WERI-Rb-1 (cell line): ENCODE measurements around the gene DGCR6L.

Source experiments
- DNase-seq: peaks from one replicate; pipeline ENCODE4 v3.0.0-alpha.2; 2020
- H3K27ac ChIP-seq: fragments of 250-450 bp; sonication (Bioruptor Pico); 2 replicates; pipeline ENCODE4 v1.5.1; 2020; ENCODE audit warnings: mild to moderate bottlenecking, moderate library complexity
- H3K27me3 ChIP-seq: fragments of 250-450 bp; sonication (Bioruptor Pico); 2 replicates; pipeline ENCODE4 v1.5.1; 2021; ENCODE audit warnings: mild to moderate bottlenecking, low read depth, moderate library complexity; ENCODE audit not compliant: insufficient read depth, severe bottlenecking
- H3K36me3 ChIP-seq: fragments of 250-450 bp; sonication (Bioruptor Pico); 2 replicates; pipeline ENCODE4 v1.5.1; 2020; ENCODE audit warnings: mild to moderate bottlenecking, moderate library complexity
- H3K4me3 ChIP-seq: 2 replicates; pipeline ENCODE4 v1.5.1; 2011; ENCODE audit warnings: low read depth, mild to moderate bottlenecking, control low read depth, low read length
- H3K9me3 ChIP-seq: fragments of 250-450 bp; sonication (Bioruptor Pico); 2 replicates; pipeline ENCODE4 v1.5.1; 2021; ENCODE audit warnings: mild to moderate bottlenecking, moderate library complexity; ENCODE audit not compliant: severe bottlenecking
- CTCF ChIP-seq: IDR thresholded peaks from 2 replicates; pipeline ENCODE4 v1.5.1; 2011; ENCODE audit warnings: low read depth, mild to moderate bottlenecking, control low read depth, inconsistent platforms, low read length

Gene DGCR6L

GRCh38 chr22:20295262-20296064, 24.4 kb downstream of the DGCR6L start:
- Histone ChIP-seq H3K9me3 (no peaks in the 10 kb centered on the region), H3K4me3 (no peak overlapping the region), H3K27me3 (no peaks in the 10 kb centered on the region), H3K36me3 (no peaks in the 10 kb centered on the region), H3K27ac (no peak overlapping the region)
- DNase-seq, result no peak
- no peak for TF ChIP-seq CTCF

- no peak for TF ChIP-seq CTCF
- Histone ChIP-seq H3K27ac (no peak overlapping the region), H3K9me3 (no peaks in the 10 kb centered on the region), H3K4me3 (no peak overlapping the region), H3K27me3 (no peaks in the 10 kb centered on the region), H3K36me3 (no peaks in the 10 kb centered on the region)
- DNase-seq, result no peak
Measured at GRCh38 chr22:20292673-20293232, 27.1 kb downstream of the DGCR6L start.

- no peaks in the 10 kb centered on the region for H3K36me3 ChIP-seq
- DNase-seq, result no peak
- H3K27me3 ChIP-seq, result no peaks in the 10 kb centered on the region
- H3K27ac ChIP-seq, result no peak overlapping the region
- H3K9me3 ChIP-seq, result no peaks in the 10 kb centered on the region
- H3K4me3 ChIP-seq, result no peak overlapping the region
- TF ChIP-seq CTCF, result no peak
Measured at GRCh38 chr22:20292108-20292507, 27.8 kb downstream of the DGCR6L start.

GRCh38 chr22:20291604-20292063, 28.2 kb downstream of the DGCR6L start:
- no peak overlapping the region for H3K27ac ChIP-seq
- H3K4me3 ChIP-seq, result no peak overlapping the region
- DNase-seq, result no peak
- H3K9me3 ChIP-seq, result no peaks in the 10 kb centered on the region
- H3K27me3 ChIP-seq, result no peaks in the 10 kb centered on the region
- no peak for TF ChIP-seq CTCF
- no peaks in the 10 kb centered on the region for H3K36me3 ChIP-seq

- no peak for DNase-seq
- H3K9me3 ChIP-seq, result no peaks in the 10 kb centered on the region
- no peak overlapping the region for H3K27ac ChIP-seq
- no peaks in the 10 kb centered on the region for H3K27me3 ChIP-seq
- TF ChIP-seq CTCF, result no peak
- H3K36me3 ChIP-seq, result no peaks in the 10 kb centered on the region
- no peak overlapping the region for H3K4me3 ChIP-seq
Measured at GRCh38 chr22:20291249-20291586, 28.6 kb downstream of the DGCR6L start.
